HPDE6-E6E7 (cell line): ENCODE results near the gene WNT7B.
A peak's percentile ranks its signal among the peaks of the same experiment; 100 is the strongest.
"Not testable (repeated sequence)": the region's sequence is repeated elsewhere in the genome, so short reads cannot be mapped to it uniquely, and the experiment has no call there.

Experiments used
- DNase-seq: peaks from one replicate; pipeline ENCODE4 v3.0.0; 2011; ENCODE audit warnings: missing footprints; ENCODE audit errors: extremely low spot score

The WNT7B gene

DNA sequence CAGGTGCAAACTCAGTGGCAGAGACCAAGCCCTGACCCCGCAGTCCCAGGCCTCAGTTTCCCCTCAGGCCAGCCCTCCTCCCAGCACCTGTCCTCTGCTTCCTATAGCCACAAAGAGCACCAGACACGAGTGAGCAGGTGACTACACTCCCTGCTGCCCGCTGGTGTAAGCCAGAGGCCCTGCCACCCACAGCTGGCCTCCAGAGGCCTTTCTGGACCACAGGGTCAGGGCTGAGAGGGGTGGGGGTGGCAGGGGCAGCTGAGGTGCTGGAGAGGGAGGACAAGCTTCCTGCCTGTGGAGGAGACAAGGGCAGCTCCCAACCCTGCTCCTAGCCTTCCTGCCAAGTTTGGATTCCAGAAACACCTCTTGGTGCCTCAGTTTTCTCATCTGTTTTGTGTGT, 31.3 kb upstream of the WNT7B start:
- DNase-seq, result no peak

DNA sequence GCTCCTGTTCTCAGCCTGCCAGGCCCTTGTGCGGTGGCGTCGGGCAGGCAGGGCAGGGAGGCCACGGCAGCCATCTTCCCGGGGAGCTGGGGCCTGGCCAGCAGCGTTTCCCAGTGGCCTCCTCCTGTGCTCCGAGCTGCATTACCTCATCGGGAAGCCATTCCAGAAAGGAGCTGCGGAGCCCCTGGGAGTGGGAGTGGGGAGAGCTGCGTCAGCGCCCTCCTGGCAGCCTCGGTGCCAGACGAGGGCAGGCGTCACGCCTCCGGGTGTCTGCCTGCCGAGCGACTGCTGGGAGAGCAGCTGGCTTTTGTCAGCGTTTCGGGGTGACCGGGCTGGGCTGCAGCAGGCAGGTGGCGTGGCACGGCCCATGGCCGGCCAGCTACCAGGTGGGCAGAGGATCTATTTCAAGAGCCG, 30.9 kb upstream of the WNT7B start:
- peak; percentile 51 for DNase-seq

DNA sequence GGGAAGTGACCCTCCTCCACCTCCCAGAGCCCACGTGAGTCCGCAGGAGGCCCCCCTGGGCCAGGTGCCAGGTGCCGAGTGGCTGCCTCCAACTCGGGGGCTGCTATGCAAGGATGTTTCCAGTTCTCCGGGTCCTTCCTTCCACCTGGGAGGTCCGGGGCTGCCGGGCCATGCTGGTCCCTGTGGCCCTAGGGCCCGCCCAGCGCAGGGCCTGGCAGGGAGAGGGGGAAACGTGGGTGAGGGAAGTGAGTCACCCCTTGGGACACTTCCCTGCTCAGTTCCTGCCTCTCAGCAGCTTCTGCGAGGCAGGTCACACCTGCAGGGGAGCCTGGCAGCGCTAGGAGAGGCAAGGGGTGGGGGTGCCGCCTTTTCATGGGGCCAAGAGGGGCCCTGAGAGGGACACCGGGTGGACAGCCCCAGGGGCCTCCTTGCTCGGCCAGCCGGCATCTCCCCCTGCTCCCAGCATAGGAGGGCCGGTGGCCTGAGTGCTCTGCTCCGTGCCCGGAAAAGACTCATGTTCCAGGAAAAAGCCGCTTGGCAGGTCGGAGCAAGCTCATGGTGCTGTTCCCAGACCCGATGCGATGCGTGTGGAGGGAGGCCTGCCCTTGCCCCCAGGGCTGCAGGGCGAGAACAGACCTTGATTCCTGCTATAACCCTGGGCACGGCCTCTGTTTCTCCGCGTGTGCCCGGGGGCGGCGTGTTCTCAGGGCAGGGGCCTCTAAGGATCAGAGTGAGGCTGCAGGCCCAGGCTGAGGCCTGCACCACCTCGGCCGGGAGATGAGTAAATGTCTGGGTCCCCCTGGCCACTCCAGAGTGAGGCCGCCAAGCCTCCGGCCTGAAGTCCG, 30.3 kb upstream of the WNT7B start:
- peak; percentile 83 for DNase-seq

DNA sequence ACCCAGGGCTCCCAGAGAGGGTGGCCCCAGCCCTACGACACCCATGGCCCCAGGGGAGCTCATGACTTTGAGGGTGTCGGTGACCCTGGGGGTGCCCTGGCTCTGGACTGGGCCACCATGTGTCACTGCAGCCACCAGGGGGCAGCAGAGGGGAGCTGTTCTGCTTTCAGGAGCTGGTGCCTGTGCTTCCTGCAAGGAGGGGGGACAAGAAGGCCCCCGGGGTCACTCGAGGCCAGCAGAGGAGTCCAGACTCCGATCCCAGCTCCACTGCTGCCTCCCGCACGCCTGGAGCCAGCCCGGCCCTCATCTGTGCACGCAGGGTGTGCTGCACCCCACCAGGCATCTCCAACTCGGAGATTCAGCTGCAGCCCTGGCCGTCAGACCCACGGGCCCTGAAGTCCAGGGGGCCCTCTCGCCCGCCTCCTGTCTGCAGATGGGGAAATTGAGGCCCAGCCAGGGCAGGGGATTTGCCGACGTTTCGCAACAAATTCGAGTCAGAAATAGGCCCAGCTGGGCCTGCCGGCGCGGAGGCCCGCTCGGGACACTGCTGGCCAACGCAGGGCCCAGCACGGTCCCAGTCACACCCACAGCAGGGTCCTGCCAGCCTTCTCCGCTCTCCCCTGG, 29.5 kb upstream of the WNT7B start:
- peak; percentile 81 for DNase-seq

DNA sequence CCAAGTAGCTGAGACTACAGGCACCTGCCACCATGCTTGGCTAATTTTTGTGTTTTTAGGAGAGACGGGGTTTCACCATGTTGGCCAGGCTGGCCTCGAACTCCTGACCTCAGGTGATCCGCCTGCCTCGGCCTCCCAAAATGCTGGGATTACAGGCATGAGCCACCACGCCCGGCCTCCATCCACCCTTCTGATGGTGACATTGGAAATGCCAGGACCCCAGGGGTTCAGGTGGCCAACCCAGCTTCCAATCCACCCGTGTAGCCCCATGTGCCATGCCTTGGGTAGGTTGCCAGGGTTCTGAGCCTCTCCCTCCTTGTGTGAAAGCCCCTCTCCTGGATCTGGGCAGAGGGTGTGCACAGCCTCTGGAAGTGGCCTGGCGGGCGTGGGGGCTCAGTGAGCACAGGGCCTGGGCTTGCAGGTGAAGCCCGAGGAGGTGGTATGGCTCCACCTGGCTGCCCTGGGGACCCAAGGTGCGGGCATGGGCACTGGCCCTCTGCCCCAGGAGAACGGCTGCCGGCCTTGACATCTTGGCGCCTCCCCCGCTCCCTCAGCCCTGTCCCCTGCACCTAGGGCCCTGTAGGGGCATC, 28.2 kb upstream of the WNT7B start:
- not testable (repeated sequence) for DNase-seq

DNA sequence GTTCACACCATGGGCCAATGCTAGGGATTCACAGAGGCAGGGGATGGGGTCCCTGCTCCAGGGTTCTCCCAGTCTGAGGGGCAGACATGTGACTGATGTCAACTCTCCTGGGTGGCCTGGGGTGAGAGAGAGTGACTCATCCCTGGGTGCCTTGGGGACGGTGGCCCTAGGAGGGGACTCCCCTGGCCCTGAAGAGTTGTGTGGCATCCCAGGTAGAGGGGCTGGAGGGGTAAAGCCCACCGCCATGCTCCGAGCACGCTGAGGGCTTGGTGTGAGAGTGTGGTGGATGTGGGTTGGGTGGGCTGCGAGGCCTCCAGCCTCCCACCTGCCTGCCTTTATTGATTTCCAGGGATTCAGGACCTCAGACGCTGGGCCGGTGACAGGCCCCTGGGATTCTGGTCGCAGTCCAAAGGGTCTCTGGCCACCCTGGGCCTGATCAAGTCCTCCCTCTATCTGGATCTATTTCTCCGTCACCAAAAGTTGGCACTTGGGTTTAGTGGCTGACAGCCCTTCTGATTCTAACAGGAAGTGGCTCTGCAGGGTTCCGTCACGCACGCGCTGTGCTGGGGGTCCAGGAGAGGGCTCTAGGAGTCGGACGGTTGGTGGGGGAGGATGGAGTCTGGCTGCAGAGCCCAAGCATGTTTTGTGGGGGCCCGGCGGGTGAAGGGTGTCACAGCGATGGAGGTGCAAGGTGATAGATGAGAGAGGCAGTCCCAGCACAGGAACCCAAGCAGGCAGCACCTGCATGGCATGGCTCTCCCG, 27.3 kb upstream of the WNT7B start:
- no peak for DNase-seq

DNA sequence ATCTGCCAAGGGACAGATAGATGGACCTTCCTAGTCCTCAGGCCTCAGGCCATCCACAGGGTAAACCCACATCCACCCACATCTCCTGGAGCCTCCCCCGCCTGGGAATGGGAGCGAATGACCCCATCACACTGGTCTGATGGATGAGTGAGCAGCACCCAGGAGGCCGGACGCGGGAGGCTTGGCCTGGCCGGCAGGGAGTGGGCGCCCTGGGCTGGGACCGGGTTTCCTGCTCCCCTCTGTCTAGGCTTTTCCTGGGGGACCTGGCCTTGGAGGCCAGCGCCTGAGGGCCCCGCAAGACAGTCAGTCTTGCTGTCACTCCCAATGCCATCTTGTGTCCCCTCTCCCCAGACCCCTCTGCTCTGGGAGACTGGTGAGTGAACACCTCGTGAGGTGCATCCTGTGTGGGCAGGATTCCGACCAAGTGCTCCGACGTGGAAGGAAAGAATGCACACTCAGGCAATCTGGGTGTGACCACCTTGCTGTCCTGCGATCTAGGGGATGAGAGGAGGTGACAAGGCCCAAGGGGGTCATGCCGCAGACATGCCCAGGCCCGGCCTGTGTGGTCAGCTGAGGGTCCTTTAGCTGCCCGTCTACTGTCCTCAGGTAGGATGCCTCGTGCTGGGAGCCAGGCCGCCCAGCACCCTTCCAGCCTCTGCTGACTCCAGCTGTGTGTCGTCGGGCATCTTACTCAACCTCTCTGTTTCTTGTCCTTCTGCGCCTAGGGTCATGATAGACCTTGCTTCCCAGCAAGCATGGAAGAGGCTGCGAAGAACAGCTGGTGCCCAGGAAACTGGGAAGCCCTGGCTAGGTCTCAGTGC, 26.5 kb upstream of the WNT7B start:
- DNase-seq, result no peak

DNA sequence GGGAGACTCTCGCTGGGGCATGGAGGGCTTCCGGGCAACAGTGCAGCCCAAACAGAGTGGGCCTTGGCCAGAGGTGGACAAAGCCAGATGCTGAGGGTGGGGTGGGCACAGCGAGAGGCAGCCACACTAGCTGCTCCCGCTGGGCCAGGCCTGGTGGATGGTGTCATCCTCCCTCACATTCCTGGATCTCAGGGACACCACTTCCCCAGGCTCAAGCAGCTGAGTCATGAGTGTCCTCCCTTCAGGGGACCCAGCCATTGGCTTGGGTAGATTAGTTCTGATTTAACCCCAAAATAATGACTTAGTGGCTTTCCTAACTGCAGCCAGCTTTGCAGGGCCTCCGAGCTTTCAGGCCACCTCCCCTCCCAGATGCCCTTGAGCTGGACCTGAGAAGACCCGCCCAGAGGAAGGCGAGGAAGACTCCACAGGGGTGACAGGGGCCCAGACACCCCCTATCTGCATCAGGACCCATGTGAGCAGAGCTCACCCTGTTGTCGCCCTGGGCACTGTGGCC, 25.9 kb upstream of the WNT7B start:
- no peak for DNase-seq

DNA sequence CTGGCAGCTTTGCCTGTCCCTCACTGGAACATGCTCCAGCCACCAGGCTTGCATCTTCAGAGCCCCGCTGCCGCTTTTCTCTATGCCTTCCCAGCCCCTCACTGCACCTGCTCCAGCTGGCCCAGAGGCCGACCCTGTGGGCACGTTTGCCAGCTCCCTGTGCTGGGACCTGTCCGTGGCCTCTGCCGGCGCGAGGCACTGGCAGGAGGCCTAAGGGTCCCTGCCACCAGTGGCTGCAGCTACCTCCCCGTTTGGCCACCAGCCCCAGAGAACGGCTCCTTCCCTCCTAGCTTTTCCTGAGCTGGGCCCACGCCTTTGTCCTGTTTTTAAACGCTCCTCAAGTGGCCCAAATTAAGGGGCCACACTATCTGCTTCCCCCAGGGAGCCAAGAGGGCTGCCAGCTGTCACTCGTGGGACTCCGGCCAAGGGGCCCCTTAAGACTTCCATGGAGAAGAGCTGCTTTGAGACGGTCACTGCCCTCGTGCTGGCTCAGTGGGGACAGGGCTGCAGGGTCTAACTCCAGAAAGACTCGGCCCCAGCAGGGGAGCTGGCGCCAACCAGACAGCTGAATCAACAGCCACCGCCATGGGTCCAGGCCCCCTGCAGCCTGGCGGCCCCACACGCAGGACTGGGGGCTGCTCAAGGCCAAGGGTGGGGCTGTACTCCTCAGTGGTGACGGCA, 24.6 kb upstream of the WNT7B start:
- DNase-seq, result no peak

DNA sequence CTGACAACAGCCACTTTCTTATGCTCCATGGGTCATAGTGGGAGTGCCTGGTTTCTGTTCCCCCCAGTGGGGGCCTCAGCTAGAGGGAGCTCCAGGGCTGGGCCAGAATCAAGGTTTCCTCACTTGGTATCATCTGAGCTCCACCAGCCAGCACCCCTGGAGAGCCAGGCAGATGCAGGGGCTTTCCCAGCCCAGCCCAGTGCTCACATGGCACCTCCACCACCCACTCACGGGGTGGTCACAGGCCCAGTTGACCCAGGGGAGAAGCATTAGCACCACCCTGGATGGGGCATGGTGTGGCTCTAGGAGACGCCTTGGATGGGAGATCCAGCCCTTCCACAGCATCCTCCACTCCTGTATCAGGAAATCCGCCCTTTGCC, 24.1 kb upstream of the WNT7B start:
- no peak for DNase-seq

DNA sequence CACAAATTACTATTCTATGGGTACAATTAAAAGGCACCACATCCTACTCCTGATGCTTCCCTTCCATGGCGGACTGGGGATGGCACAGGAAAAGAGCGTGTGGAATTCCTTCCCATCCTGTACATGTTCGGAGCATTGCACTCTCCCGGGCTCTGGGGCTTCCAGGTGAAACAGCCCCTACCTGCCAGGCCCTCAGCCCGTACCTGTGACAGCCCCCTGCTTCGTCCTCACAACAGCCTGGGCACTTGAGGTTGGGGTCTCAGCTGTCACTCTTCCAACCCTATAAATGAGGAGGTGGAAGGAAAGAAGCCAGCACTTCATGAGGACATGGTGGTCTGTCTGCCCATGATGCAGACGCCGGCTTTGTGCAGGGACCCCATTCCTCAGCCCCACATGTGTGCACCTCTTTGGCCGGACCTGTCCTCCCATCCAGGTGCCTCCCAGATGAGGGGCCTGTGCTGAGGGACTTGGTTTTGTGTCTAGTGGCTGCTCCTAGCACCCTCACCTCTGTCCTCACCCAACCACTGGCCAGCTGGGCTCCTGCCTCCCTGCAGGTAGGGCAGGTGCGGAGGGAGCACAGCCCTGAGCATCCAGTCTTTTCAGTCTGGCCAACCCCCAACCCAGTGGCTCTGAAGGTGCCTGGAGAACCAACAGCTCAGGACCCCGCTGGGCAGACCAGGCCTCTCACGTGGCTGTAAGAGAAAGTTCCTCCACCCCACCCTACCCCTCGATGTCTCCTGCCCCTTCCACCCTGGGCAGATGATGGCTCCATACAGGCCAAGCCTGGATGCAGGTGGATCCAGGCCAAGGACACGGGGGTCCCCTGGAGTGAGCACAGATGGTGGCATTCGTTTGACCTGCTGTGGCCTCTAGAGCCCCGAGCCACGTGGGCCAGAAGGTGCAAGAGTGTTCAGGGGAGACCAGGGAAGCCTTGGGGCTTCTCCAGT, 23.4 kb upstream of the WNT7B start:
- no peak for DNase-seq

DNA sequence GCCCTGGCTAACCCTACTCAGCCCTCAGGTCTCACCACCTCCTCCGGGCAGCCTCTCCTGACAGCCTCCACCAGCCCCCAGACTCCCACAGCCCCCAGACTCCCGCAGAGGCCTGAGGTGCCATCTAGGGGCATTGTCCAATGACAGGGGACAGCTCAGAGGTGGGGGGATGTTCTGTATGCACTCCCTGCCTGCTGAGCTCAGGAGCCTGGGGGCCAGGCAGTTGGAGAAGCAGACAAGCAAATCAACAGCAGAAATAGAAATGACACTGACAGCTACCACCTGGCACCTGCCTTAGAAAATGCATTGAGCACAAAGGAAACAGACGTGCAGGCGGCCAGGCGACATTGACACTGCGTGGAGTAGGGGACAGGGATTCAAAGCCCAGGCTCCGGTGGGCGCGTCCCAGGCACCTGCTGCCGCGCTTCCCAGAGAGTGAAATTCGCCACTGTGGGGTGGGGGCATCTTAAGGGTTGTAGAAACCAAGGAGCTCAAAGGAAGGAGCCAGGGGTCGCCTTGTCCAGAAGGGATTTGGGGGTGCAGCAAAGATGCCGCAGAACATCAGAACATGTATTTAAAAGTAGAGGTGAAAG, 22.5 kb upstream of the WNT7B start:
- no peak for DNase-seq

DNA sequence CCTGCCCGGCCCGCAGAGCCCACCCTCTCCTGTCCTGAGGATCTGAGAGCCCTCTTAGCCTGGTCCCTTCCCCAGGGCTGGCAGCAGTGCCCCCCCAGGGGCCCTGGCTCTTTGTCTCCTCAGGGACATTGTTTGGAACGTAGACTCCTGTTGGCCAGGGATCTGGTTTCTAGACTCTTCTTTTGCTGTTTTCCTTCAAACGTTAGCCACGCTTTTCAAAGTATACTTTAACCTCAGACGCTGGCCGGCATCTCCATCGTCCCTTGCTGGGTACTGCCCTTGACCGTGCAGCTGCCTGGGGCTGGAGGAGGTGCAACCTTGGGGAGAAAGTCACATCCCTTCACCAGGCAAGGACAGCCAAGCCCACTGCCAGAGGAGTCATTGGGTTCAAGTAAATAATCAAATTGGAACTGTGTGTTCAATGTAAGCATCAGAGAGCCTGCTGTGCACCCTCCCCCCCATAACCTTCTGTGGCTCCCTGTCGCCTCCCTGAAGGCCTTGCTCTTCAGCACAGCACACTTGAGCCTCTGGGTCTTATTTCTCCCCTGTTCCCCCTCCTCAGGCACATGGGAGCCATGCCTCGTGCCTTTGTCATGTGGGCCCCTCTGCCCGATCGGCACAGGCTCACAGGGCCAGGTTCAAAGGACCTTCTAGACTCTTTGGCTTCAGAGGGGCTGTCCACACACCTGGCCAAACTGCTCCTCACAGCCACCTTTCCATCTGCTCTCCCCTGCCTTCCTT, 21.8 kb upstream of the WNT7B start:
- DNase-seq, result no peak

DNA sequence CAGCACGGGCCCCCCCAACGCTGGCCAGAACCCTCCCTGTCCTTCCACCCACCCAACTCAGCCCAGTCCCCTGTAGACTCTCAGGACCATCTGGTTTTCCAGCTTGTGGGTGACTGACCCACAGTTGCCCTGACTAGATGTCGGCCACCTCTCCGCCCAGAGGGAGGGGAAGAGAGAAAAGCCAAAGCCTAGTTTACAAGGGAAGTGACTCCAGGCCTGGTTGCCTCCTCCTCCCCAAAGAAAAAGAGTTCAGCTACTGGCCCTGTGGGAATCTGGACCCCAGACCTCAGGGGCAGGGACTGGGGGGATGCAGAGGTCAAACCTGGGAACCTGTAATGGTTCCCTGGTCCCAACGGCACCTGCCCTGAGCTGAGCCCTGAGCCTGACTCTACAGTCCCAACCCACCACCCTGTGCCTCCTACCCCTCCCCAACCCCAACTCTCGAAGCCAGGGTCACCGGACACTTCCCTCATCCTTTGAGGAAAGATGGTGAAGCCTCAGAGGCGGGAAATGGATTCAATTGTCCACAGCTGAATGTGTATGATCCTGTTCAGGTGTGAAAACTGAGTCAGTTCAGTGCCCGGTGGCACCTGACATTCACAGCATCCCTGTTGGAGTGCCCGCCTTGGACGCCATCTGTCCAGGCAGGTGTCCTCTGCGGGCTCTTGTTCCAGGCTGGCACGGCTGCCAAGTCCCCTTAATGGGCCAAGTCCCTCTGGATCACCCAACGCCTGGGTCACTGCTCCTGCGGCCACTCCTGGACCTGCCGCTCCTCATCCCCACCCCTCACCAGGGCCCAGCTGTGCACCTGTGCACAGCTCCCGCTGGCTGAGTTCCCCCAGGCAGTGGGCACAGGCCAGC, 21.0 kb upstream of the WNT7B start:
- no peak for DNase-seq

DNA sequence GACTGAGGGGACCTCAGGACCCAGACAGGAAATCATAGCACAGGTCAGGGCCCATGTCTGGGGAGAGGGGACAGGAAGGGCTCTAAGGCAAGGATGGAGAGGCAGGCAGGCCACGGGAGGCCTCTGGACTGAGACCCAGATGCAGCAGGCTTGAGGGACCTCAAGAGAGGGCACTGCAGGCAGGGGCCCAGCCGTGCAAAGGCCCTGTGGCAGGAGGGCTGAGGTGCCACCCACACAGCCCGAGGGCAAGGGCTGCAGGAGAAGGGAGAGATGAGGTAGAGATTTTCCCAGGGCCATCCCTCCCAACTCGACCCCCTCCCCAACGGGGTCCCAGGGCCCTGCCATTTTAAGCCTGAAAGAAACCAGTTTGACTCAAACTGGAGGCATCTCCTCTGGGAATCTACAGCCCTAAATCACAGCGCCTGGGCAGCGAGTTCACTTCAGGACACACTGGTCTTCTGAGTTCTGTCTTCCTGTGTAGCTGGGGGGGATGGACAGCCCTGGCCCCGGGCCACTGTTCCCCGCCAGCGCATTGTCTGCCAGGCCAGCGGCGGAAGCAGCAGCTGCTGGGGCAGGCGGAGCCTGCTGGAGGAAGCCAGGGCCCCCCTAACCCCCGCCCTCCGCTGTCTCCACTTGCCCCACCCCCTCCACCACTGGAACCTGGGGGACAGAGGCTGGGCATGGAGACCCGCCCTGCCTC, 20.3 kb upstream of the WNT7B start:
- DNase-seq, result no peak

DNA sequence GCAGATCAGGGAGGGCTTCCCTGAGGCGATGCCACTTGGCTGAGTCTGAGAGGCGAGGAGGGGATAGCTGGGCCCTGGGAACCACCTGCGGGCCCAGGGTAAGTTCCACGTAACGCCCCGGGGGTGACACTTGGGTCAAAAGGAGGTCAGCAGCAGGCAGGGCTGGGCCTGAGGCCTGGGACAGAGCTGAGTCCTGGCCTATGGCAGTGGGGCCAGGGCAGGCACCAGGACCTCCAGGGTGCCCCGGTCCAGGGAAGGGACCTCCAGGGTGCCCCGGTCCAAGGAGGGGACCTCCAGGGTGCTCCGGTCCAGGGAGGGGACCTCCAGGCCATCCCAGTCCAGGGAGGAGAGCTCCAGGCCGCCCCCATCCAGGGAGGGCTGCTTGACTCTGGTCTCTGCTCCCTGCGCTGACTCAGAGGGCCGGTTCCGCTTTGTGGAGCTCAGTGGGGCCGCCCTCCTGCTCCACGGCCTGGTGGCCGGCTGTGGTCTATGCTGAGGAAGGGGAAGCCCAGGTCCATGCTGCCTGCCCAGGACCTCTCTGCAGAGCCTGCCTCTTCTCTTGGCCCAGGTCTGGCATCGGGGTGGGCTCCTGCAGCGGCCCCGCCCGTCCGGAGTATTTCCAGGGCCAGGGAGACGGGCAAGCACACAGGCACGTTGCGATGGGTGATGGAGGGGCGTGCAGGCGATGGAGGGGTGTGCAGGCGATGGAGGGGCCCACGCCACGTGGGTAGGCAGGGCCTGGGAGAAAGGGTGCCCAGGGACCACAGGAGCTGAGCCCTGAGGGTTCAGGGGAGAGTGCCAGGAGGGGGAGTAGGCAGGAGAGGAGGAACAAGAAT, 19.5 kb upstream of the WNT7B start:
- DNase-seq, result no peak
